K562 (cell line): ENCODE data around the gene IL37. TPM values are rescaled to one million over a fixed set of nuclear protein-coding genes. Genes with fewer than 3 reads are reported as not detected.

Source experiments
- ATAC-seq: fragments of 200-7000 bp; cut with Tn5 transposase; 3 replicates; pipeline ENCODE4 v1.9.1; 2020; ENCODE audit warnings: moderate library complexity
- BruUV-seq: library from RNA; stranded (reverse); fragments of 400-500 nt; replicated peaks from 2 replicates; lab custom pipeline; 2021; lab: Mats Ljungman, UMichigan
- CTCF ChIA-PET: fragments of 300-600 bp; formaldehyde crosslinking; extraction: SDS; loops from one replicate; lab custom pipeline; 2021; ENCODE audit warnings: low intra/inter-chr PET ratio; lab: Yijun Ruan, JAX
- POLR2A ChIA-PET: fragments of 300-600, 350-650 bp; sonication (Branson Sonifier 250); formaldehyde crosslinking; extraction: SDS; loops from one replicate; lab custom pipeline; 2021; ENCODE audit warnings: antibody characterized with exemption, inconsistent platforms; lab: Yijun Ruan, JAX
- DNase-seq, 4 experiments: peaks; one replicate each; pipeline versions ENCODE4 v3.0.0 to v3.0.0-alpha.2; 2011 to 2018; ENCODE audit warnings: low spot score in 3 of 4, mixed read lengths in 3 of 4; ENCODE audit errors: extremely low read depth in 1 of 4
- FAIRE-seq: peaks from 2 replicates; lab custom pipeline; 2011; peaks lifted over from hg19 to GRCh38; lab: Jason Lieb, UNC
- H2AFZ ChIP-seq: 2 replicates; pipeline ENCODE4 v1.6.0; 2011; ENCODE audit warnings: low read depth, low read length, control low read depth, inconsistent platforms
- H3K27ac ChIP-seq: fragments of 200-600 bp; 3 replicates; pipeline ENCODE4 v1.8.0; 2011; ENCODE audit warnings: low read depth, mild to moderate bottlenecking, control low read depth, inconsistent platforms, low read length, moderate library complexity, mixed read lengths; ENCODE audit errors: extremely low read depth
- H3K27me3 ChIP-seq, 2 experiments: fragments of 300-600 bp in 1 of 2; 2 replicates in 1 of 2; 3 replicates in 1 of 2; pipeline versions ENCODE4 v1.6.0 to v1.8.0; 2011; ENCODE audit warnings: inconsistent platforms in 2 of 2, low read length in 2 of 2, mild to moderate bottlenecking in 1 of 2, mixed read lengths in 1 of 2, moderate library complexity in 1 of 2; ENCODE audit not compliant: control insufficient read depth in 2 of 2, insufficient read depth in 2 of 2
- H3K36me3 ChIP-seq: fragments of 300-600 bp; 3 replicates; pipeline ENCODE4 v1.8.0; 2011; ENCODE audit warnings: mild to moderate bottlenecking, low read length, inconsistent platforms; ENCODE audit not compliant: control insufficient read depth, insufficient read depth
- H3K4me1 ChIP-seq, 2 experiments: fragments of 200-600 bp in 1 of 2; replicated peaks in 1 of 2; 2 replicates in 1 of 2; 3 replicates in 1 of 2; pipeline versions ENCODE4 v1.5.1 to v1.8.0; 2011; ENCODE audit warnings: inconsistent platforms in 2 of 2, low read length in 2 of 2, mild to moderate bottlenecking in 1 of 2, mixed read lengths in 1 of 2, moderate library complexity in 1 of 2; ENCODE audit not compliant: control insufficient read depth in 2 of 2, insufficient read depth in 2 of 2
- H3K4me2 ChIP-seq: 2 replicates; pipeline ENCODE4 v1.6.1; 2011; ENCODE audit warnings: low read length, control low read depth, inconsistent platforms, mixed read lengths; ENCODE audit not compliant: insufficient read depth
- H3K4me3 ChIP-seq: fragments of 200-600 bp; sonication (generic), shearing (Covaris generic); 2 replicates; pipeline ENCODE4 v1.5.1; 2016; ENCODE audit warnings: control low read depth, inconsistent platforms
- H3K79me2 ChIP-seq: fragments of 200-600 bp; 3 replicates; pipeline ENCODE4 v1.8.0; 2011; ENCODE audit warnings: low read length, inconsistent platforms; ENCODE audit not compliant: control insufficient read depth, insufficient read depth
- H3K9ac ChIP-seq, 2 experiments: 2 replicates each; pipeline versions ENCODE4 v1.6.0 to v1.6.1; 2011; ENCODE audit warnings: low read depth in 2 of 2, low read length in 2 of 2, control low read depth in 1 of 2, inconsistent platforms in 1 of 2, mild to moderate bottlenecking in 1 of 2, mixed read lengths in 1 of 2; ENCODE audit not compliant: insufficient read depth in 1 of 2
- H3K9me1 ChIP-seq: one replicate; pipeline ENCODE4 v1.6.0; 2011; ENCODE audit warnings: inconsistent platforms, mild to moderate bottlenecking, low read length, moderate library complexity; ENCODE audit not compliant: control insufficient read depth, insufficient read depth
- H3K9me3 ChIP-seq: replicated peaks from 2 replicates; pipeline ENCODE4 v1.5.1; 2011; ENCODE audit warnings: low read depth, low read length, inconsistent platforms; ENCODE audit not compliant: control insufficient read depth, insufficient read depth
- H4K20me1 ChIP-seq: replicated peaks from 2 replicates; pipeline ENCODE4 v1.6.1; 2011; ENCODE audit warnings: low read length, inconsistent platforms, mixed read lengths; ENCODE audit not compliant: control insufficient read depth, insufficient read depth
- MEIS2 ChIP-seq: fragments of 450-650 bp; IDR thresholded peaks from 2 replicates; pipeline ENCODE4 v1.6.1; 2014; ENCODE audit warnings: mild to moderate bottlenecking; ENCODE audit not compliant: partially characterized antibody
- ZNF140 ChIP-seq: fragments of 250-450 bp; sonication (Bioruptor Pico); IDR thresholded peaks from 2 replicates; pipeline ENCODE4 v1.8.0; 2021; ENCODE audit warnings: moderate library complexity, mild to moderate bottlenecking, inconsistent platforms
- WGBS: fragments of 100-300 bp; shearing (Covaris generic); methylation state at CpG from one replicate; pipeline ENCODE4 v1.1.6; 2016; ENCODE audit warnings: low coverage, mixed read lengths; ENCODE audit not compliant: insufficient coverage; ENCODE audit errors: missing lambda C conversion rate; 5-methylcytosine and 5-hydroxymethylcytosine counted together
- in situ Hi-C: fragments of 300-500 bp; cut with MboI; formaldehyde crosslinking; loops from 4 replicates; pipeline ENCODE4 v1.15.0; 2018; ENCODE audit warnings: inconsistent platforms, mixed read lengths
- intact Hi-C: fragments of 100-400 bp; cut with micrococcal nuclease; formaldehyde crosslinking; loops from 2 replicates; pipeline ENCODE4 v1.14.2; 2022
- polyA plus RNA-seq, 8 experiments: library from polyadenylated mRNA; depleted of rRNA in 4 of 8; stranded (reverse) in 5 of 8; unstranded in 3 of 8; fragments of >200 nt; fragmentation: Nextera tagmentation in 2 of 8; fragmentation: Illumina TruSeq in 1 of 8; extraction: Ambion mirVana in 2 of 8; extraction: Trizol in 1 of 8; gene quantifications; 2 replicates each; pipeline versions ENCODE4 v1.2.1 to v1.2.3, GENCODE V29; 2011 to 2014; ENCODE audit warnings: inconsistent platforms in 1 of 8, missing spikeins in 1 of 8
- total RNA-seq, 7 experiments: library from RNA; depleted of rRNA in 6 of 7; stranded (reverse); fragments of >200 nt in 6 of 7; fragmentation: Illumina TruSeq in 2 of 7; extraction: Trizol in 2 of 7; gene quantifications; 2 replicates each; pipeline versions ENCODE4 v1.2.1 to v1.2.3, GENCODE V29; 2011 to 2021; ENCODE audit warnings: low replicate concordance in 1 of 7
- TF ChIP-seq, protein P1 (sequence below): sonication (generic); formaldehyde crosslinking; IDR thresholded peaks from 2 replicates; pipeline ENCODE4 v1.8.1; 2023; ENCODE audit warnings: mild to moderate bottlenecking, missing genetic modification reagents
- TF ChIP-seq, protein P2 (sequence below): fragments of 450-650 bp; IDR thresholded peaks from 2 replicates; pipeline ENCODE4 v1.6.1; 2016; ENCODE audit warnings: missing biosample characterization, missing genetic modification characterization

The IL37 gene
- total and polyA plus RNA-seq, 9 of the 15 experiments (the other 6 are each of a cell fraction or from before 2014, with no cell fraction given): not detected

DNA sequence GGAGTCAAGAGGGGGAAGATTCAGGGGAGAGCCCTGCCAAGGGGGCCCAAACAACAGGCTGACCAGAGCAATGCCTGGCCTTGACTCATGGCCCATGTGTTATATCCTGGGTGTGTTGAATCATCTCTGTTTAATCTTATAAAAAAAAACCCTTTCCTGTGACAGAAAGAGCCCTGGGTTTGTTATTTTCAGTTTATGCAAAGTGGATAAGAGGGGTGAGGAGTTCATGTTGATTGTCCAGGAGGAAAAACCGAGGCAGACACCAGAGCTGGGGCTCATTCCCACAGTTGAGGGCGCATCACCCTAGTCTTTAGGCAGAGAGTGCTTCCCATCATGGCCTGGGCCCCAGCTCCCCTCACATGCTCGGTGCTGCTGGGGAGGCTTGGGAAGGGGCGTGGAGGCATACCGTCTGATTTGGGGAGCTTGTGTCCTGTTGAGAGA is 30.9 kb upstream of the IL37 start (continued):
- TF ChIP-seq, protein P1, sequence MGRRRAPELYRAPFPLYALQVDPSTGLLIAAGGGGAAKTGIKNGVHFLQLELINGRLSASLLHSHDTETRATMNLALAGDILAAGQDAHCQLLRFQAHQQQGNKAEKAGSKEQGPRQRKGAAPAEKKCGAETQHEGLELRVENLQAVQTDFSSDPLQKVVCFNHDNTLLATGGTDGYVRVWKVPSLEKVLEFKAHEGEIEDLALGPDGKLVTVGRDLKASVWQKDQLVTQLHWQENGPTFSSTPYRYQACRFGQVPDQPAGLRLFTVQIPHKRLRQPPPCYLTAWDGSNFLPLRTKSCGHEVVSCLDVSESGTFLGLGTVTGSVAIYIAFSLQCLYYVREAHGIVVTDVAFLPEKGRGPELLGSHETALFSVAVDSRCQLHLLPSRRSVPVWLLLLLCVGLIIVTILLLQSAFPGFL (CRISPR knock-in tag): no peak
- no peak for TF ChIP-seq MEIS2

DNA sequence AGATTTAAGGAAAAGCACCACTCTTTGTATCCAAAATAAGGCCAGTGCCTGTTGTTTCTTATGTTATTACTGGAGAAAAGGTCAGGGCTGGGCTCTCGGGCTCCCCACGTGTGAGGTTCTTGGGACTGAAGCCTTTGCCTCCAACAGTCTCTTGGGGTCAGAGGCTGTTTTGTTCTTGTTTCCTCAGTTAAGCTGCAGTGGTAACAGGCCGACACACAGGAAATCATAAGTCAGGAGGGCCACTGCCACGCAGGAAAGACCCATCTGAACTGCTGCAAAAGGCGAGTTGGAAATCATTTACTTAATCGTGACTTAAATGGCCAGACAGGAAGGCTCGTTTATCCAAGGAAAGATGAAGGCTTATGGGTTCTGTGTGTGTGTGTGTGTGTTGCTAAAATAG is 30.3 kb upstream of the IL37 start:
- Histone ChIP-seq H3K27ac (no peak overlapping the region), H3K4me3 (no peak overlapping the region), H4K20me1 (no peaks in the 10 kb centered on the region), H3K4me1 (peaks cover 0 to 12% of the 10 kb centered on the region in 2 experiments; a peak in 3 of 5 replicates), H3K4me2 (no peak overlapping the region), H3K9me1 (no peaks in the 10 kb centered on the region), H3K36me3 (no peaks in the 10 kb centered on the region), H3K9me3 (no peaks in the 10 kb centered on the region), H3K79me2 (no peaks in the 10 kb centered on the region), H3K27me3 (peaks cover 0 to 14% of the 10 kb centered on the region in 2 experiments; a peak in 1 of 5 replicates), H2AFZ (peak overlapping the region; percentile 64), H3K9ac (no peak overlapping the region)
- intact Hi-C loops: loop anchor here (1.0 to 5.0 kb wide), 2 partner anchors 131 to 278 kb away; no protein-coding TSS in a partner anchor
- CTCF ChIA-PET: interaction anchor here (0.7 kb wide), 1 partner anchor 131 kb away, joined by 3 read pairs; no protein-coding TSS in a partner anchor
- POLR2A ChIA-PET: interaction anchor here (0.6 to 1.1 kb wide), 2 partner anchors 16 to 175 kb away, joined by 3 read pairs; no protein-coding TSS in a partner anchor
- TF ChIP-seq, protein P2, sequence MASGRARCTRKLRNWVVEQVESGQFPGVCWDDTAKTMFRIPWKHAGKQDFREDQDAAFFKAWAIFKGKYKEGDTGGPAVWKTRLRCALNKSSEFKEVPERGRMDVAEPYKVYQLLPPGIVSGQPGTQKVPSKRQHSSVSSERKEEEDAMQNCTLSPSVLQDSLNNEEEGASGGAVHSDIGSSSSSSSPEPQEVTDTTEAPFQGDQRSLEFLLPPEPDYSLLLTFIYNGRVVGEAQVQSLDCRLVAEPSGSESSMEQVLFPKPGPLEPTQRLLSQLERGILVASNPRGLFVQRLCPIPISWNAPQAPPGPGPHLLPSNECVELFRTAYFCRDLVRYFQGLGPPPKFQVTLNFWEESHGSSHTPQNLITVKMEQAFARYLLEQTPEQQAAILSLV (tag): no peak
- no peak for TF ChIP-seq ZNF140
- in situ Hi-C loops: loop anchor here (25.0 kb wide), 1 partner anchor 268 kb away; no protein-coding TSS in a partner anchor
- 32% methylated on average over 7 of the region's 7 CpGs for WGBS
- BruUV-seq: no TSS peak
- DNase-seq (no peak), ATAC-seq (no peak), FAIRE-seq (no peak)
